GM04503 (cell line): ENCODE data around the gene LPAR5.

ENCODE experiments used
- DNase-seq: peaks from one replicate; pipeline ENCODE4 v3.0.0-alpha.2; 2012; ENCODE audit warnings: low read depth

LPAR5 gene

GRCh38 chr12:6635856-6636531 is at the start of gene LPAR5:
TSS of gene LPAR5 (minus strand) at chr12:6635959. CDS start at chr12:6621248, 14,711 bp downstream.
- no peak for DNase-seq

- DNase-seq, result no peak
These were observed 48.9 kb upstream of the LPAR5 start for GRCh38 chr12:6684609-6685008.

DNA sequence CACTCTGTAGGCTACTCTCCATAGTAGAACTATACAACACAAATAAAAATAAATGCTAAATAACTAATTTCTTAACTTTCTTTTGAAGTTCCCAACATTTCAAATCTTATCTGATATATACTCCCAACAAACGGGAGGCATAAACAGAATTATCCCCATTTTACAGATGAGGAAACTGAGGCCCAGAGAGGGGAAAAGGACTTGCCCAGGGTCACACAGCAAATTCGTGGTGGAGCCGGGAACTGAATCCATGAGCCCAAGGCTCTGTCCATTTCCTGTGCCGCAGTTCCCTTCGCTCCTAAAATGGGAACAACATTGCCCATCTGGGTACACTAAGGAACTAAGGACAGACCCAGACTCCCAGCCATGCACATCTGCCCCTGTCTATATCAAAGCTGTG is 41.2 kb upstream of the LPAR5 start:
- DNase-seq, result no peak

- no peak for DNase-seq
These were observed 36.4 kb upstream of the LPAR5 start for GRCh38 chr12:6672143-6672542.

GRCh38 chr12:6667559-6668210 is 31.9 kb upstream of the LPAR5 start:
- no peak for DNase-seq

DNA sequence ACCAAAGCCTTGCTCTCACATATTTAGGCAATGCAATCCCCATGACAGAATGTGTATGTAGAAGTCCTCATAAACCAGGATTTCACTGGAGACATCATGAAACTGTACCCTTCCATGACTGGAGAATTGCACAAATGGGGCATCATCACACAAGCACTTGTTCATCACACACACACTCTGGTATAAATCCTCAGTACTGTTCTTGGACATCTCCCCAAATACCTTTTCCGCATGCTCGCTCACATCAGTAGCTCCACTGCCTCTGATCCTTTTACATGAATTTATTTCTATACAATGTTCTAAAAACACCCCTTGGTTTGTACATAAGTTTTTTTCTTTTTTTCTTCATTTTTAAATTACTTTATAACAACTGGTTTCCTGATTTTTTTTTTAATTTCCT is 30.5 kb upstream of the LPAR5 start:
- DNase-seq, result no peak

DNA sequence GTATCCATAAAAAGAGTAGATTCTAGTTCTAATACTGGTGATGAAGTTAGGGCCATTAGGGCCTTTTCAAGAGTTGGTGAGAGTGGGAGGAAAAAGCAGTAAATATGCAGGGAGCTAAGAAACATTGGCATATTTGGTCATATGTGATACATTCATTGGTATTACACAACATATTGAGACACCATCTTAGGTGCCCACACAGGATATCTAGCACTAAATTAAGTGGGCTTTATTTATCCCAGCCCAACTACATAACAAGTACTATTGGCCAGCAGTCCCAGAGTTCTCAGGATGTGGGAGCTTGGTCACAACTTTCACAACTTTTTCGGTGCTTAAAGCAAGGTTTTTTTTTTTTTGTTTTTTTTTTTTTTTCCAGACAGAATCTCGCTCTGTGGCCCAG is 29.1 kb upstream of the LPAR5 start:
- DNase-seq, result no peak

- peak; percentile 96 for DNase-seq
These were observed 27.4 kb upstream of the LPAR5 start, which contains the start of gene ING4 for GRCh38 chr12:6662906-6663742. TSS of gene ING4 (minus strand) at chr12:6663119. CDS start at chr12:6663101, 18 bp downstream.

DNA sequence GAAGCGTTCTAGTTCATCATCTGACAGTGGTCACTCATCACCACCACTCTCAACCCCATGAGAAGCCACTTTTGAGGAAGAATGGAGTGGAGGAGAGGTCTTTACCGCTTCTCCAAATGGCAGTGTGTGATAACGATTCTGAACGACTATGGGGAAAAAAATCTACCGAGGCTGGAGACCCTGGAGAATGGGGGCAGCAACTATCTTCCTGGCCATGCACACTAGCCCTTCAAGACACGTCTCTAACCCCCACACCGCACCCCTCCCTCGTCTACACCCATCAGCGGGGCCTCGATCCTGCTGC is 26.8 kb upstream of the LPAR5 start:
- DNase-seq, result no peak

- DNase-seq, result no peak
These were observed 18.2 kb upstream of the LPAR5 start for GRCh38 chr12:6653987-6654386.

DNA sequence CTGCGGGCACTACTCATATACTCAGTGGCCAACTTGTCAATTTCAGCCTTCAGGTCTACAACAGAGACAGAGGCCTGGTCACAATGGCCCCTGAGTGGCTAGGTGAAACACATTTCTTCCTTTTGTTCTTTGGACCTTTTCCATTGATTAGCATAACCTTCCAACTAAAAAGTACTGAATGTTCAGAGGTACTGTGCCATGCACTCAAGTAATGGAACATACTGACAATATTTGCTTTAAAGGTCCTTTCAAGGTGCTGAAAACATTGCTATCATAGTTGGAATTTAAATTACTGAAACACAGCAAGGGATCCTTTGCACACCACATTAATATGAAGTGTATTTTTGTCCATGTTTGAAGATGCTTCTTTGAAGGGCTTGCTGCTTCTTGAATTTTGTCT is 17.6 kb upstream of the LPAR5 start:
- DNase-seq, result no peak

DNA sequence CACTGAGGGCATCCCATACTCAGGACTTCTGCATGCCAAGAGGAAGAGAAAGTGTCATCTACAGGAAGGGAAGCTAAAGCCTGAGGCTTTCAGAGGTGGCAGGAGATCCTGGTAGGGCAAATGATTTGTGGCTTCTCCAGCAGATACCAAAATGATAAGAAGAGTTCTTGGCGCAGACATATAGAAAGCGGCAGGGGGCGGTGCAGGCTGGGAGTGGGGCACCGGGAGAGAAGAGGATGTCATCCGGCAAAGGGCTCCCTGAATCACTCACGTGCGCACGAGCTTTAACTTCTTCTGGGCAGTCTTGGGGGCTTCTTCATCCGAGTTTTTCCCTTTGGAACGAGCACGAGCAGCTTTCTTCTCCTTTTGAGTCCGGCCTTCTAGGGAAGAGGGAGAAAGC is 16.6 kb upstream of the LPAR5 start:
- no peak for DNase-seq

GRCh38 chr12:6650832-6651231 is 15.1 kb upstream of the LPAR5 start:
- DNase-seq, result no peak

DNA sequence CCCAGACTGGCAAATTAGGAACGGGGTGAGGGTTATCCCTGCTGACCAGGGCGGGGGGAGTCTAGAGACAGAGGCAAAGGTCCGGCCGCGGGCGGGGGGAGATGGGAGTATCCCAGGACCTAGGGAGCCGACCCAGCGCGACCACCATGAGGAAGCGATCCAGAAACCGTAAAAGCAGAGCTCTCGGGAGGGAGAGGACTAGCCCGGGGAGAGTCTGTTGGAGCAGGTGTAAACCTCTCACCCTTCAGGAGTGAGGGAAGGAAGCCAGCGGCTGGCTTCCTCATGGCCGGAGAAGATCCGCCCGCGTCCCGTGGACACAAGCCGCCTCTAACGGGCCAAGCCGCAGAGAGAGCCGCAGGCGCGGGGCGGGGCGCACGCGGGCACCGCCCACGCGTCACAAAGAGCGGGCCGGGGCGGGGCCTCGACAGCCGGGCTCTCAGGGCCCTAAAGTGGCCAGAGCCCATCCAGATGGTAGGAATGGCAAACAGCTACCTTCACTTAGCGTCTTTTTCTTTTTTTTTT is 11.4 kb upstream of the LPAR5 start, which contains the start of gene ACRBP:
Gene ACRBP (minus strand): TSS at position 350 of the 522 bp plus-strand sequence. CDS start 66 bp downstream, at position 284.
- no peak for DNase-seq

GRCh38 chr12:6646276-6647082 is 10.7 kb upstream of the LPAR5 start:
- no peak for DNase-seq

DNA sequence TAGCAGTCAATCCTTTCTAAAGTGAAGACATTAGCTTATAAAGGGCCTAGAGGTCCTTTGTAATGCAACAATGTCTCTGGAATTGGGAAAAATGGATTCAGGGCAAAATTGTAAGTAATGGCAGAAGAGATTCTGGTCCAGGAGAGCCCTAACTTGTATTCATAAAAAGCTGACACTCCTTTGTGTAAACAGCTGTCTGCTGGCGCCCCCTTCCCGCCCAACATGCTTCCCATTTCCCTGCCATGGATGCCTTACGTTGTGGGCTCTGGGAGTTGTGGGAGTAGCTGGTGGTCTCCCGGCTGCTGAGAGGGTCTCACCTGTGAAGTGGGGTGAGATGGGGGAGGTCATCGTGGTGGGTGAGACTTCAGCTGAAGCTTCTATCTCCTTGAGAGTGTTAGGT is 9.1 kb upstream of the LPAR5 start:
- DNase-seq, result no peak

- DNase-seq, result no peak
These were observed 8.5 kb upstream of the LPAR5 start for GRCh38 chr12:6644257-6644596.

DNA sequence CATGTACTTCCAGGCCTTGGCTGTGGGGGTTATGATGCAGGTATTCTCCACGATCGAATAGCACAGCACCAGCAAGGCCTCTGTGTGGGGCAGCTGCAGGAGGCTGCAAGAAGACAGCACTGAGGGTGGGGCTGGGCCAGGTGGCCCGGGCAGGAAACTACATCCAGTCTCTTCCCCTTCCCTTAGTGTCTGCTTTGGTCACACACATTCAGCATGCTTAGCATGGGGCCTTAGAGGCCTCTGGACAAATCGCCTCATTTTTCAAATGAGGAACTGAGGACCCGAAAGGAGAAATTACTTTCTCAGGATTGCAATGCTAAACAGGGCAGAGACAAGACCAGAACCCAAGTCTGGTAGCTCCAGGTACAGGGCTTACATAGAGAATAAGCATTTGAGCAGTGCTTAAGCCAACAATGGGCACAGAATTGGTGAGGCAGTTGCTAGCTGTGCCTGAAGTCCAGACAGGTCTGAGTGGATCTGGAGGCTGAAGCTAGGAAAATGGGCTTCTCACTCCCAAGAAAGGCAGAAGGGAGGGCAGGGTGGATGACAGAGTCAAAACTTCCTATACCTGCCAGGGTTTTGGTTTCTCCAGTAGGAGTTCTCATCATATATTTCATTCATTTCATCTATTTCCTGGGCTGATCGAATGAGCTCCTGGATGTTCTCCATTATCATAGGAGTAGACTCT is 8.0 kb upstream of the LPAR5 start:
- no peak for DNase-seq

DNA sequence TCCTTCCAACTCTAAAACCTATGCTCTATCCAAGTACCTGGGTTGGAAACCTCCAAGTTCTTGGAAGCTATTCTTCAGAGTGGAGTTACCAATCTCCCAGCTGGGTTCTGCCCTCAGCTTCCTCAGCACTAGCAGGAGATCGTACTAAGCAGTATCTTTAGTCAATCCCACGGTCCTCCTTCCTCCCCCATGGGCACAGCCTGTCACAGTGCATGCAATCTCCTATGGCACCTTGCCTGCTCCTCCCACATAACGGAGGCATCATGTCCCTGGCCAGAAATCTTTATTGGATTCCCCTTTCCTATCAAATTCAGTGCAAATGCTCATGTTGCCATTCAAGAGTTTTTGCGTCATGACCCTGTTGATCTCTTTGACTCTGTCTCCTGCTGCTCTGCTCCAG is 5.4 kb upstream of the LPAR5 start:
- DNase-seq, result no peak

- no peak for DNase-seq
These were observed 4.7 kb upstream of the LPAR5 start for GRCh38 chr12:6640497-6640896.

GRCh38 chr12:6639151-6639801 is 3.5 kb upstream of the LPAR5 start:
- DNase-seq, result no peak
